Measurements from ENCODE around the gene ZNF710.

DNA sequence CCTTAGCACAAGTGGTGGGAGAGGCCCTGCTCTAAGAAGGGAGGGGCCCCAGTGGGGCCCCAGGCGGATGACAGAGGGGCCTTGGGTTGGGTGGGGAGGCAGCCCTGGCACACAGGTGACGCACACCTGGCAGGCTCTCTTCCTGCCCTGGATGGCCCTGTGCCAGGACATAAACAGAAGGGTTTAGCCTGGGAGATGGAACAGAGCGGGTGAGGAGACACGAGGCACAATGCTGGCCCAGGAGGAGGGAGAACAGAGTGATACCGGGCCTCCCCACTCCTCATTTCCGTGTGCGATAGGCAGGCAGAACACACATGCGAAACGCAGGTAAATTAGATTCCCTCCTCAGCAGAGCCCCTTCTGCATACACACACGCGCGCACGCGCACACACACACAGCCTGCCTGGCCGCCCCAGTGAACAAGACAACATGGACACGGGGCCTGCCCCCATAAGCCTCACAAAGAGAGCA, 61.4 kb downstream of the ZNF710 start:
- TF ChIP-seq CTCF (conservative IDR thresholded peaks at IDR 0.05; ENCODE audit: low read length) (no peak), EZH2phosphoT487 (IDR thresholded peaks at IDR 0.05; ENCODE audit: borderline replicate concordance, low read depth, low read length) (no peak)

Data from OCI-LY7 (cell line).